DMS79 treated with DMSO at 0.1 percent for 48 hours (cell line): ENCODE measurements around the gene CFAP46.
"Not testable (repeated sequence)": the region's sequence is repeated elsewhere in the genome, so short reads cannot be mapped to it uniquely, and the experiment has no call there.

Source experiments
- DNase-seq: peaks from one replicate; lab custom pipeline; 2025; lab: John Stamatoyannopoulos, UW

CFAP46 gene

GRCh38 chr10:132962623-132963429 is 20.5 kb upstream of the CFAP46 start:
- DNase-seq, result no peak

- peak; percentile 64 for DNase-seq
Measured at GRCh38 chr10:132961787-132962622, 19.6 kb upstream of the CFAP46 start.

GRCh38 chr10:132961420-132961786 is 19.0 kb upstream of the CFAP46 start:
- no peak for DNase-seq

DNA sequence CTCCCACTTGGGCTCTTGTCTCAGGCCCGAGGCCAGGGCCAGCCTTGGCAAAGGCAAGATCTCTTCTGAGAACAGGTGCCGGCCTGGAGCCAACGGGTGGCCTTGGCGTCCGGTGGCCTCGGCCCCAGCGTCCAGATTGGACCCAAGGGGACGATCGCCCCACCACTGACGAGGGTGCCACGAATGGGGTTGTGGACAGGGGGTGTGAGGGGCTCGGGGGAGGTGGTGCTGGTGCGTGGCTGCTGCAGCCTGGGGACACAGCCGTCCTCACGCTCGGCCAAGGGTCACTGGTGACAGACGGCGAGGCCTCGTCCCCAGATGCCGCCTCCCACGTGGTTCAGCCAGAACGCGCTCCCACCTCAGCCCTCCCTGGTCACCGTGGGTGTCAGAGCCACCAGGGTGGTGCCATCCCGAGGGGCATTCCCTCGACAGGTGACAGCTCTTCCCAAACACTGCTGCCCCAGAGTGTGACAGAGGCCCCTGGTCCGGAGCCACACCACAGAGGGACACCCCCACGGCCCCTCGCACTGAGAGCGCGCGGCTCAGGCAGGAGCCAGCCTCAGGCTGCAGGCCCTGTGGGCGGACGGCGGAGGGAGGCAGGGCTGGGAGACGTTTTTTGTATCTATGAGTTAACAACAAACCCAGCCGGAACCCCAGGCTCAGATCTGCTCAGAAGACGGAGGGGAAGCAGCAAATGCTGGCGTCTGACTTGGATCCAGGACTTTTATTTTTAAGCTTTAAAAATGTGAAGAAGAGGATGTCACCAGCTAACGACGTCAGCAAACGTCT is 18.5 kb upstream of the CFAP46 start:
- no peak for DNase-seq

DNA sequence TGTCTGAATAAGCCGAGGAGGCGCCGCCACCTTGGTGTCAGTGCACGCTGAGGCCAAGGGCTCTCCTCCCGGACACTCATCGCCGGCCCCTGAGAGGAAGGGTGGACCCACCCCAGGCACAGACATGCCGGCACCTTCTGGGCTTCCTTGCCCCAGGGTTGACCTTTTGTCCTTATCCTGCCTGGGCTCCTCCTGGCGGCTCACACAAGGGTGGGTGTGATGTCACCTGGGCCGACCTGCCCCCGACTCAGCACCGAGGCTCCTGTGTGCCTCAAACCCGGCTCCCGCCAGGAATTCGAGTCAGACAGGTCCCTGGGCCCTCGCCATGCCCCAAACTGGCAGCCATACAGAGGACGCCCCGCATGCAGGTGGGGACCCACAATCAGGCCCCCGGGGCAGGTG is 17.7 kb upstream of the CFAP46 start:
- DNase-seq, result no peak

DNA sequence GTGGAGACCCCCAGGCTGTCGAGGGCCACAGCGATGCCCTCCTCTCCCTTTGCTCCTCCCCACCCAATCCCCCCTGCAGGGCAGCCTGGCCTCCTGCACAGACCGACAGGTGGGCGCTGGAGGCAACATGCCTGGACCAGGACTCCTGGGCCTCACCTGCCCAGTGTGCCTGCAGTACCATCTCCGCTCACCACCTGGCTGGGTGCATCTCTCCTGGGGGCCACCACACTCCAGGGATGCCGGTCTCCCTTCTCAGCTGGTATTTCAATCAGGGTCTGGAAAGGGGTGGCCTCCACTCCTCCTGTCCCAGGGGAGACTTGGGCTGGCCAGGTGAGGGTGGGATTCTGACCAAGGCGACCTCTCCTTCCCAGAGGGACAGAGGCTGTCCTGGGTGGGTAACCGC is 17.2 kb upstream of the CFAP46 start:
- DNase-seq, result no peak

- no peak for DNase-seq
Measured at GRCh38 chr10:132958883-132959558, 16.7 kb upstream of the CFAP46 start.

- DNase-seq, result no peak
Measured at GRCh38 chr10:132957981-132958882, 15.9 kb upstream of the CFAP46 start.

DNA sequence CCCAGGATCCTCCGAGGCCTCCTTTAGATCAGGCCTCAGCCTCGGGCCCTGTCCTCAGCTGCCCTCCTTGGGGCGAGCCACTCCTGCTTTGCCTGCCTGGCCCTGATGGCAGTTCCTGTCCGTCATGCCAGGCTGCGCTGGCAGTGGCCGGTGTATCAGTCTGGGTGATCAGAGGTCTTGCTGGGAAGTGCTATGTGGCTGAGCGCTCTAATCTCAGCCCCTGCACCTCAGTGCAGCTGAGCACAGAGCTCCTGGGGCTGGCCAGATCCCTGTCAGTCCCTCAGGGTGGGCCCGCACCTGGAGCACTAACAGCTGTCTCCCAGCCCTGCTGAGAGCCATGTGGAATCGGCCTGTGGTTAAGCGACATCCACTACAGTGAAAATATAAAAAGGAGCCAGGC is 14.8 kb upstream of the CFAP46 start:
- no peak for DNase-seq

DNA sequence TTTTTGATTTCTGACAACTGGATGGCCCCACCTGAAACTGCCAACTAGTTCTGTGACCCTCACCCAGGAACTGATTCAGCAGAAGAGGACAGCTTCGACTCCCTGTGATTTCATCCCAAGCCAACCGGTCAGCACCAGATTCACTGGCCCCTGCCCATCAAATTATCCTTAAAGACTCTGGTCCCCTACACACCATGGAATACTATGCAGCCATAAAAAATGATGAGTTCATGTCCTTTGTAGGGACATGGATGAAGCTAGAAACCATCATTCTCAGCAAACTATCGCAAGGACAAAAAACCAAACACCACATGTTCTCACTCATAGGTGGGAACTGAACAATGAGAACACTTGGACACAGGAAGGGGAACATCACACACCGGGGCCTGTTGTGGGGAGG is 13.9 kb upstream of the CFAP46 start:
- DNase-seq, result not testable (repeated sequence)

DNA sequence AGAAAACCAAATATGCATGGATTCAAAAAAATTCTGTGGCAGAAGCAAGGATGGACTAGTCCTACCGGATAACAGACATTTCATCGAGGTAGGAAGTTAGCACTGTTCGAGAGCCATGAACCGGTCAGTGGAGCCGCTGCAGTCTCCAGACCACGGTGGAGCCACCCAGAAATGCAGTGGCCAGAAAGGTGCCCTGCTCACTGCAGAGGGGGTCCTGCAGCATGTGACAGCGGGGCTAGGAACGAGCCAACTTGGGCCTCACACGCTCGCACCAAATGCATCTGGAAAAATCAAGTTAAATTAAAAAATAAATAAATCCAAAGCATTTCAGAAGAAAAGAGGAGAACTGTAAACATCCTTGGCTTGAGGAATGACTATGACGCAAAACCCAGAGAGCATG is 13.1 kb upstream of the CFAP46 start:
- DNase-seq, result no peak

DNA sequence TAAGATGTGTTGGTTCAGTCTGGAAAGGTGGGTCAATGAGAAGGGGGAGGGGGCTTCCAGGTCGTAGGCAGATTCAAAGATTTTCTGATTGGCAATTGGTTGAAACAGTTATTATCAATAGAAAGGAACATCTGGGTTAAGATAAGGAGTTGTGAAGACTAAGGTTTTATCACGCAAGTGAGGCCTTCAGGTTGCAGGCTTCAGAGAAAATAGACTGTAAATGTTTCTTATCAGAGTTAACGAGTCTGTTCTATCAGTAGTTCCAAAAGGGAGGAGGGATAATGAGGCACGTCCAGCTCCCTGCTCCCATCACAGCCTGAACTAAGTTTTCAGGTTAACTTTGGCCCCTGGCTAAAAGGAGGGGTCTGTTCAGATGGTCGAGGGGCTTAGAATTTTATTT is 11.1 kb upstream of the CFAP46 start:
- no peak for DNase-seq

GRCh38 chr10:132951926-132952325 is 9.6 kb upstream of the CFAP46 start:
- no peak for DNase-seq

DNA sequence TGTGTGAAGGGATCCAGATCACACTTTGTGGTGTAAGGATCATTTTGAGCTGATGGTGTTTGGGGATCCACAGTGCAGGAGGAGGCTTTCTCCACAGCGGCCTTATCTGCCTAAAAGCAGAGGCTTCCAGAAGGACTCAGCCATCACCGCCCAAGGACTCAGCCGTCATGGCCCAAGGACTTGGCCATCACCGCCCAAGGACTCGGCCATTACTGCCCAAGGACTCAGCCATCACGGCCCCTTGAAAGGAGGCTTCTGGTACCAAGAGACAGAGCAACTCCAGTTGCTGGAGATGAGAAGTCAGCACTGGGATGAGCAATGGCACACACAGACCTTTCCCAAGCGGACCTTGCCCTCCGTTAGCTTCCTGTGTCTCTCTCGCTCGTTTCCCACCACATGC is 6.0 kb upstream of the CFAP46 start:
- DNase-seq, result no peak

- DNase-seq, result no peak
Measured at GRCh38 chr10:132947843-132948242, 5.5 kb upstream of the CFAP46 start.

GRCh38 chr10:132946806-132947546 is 4.6 kb upstream of the CFAP46 start:
- no peak for DNase-seq

GRCh38 chr10:132946311-132946710 is 3.9 kb upstream of the CFAP46 start:
- no peak for DNase-seq

DNA sequence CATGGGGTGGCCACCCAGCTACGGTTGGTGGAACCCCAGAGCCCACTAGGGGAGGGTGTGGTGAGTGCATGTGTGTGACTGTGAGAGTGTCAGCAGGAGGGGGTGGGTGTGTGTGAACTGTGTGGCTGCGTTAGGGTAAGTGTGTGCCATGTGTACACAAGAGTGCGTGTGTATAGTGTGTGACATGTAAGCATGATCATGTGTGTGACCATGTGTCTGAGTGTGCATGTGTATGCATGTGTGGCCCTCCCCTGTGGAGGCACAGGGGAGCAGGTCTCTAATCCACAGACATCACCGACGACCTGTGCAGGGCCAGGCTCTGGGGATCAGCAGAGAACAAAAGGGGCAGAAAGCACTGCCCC is 3.5 kb upstream of the CFAP46 start:
- DNase-seq, result no peak

DNA sequence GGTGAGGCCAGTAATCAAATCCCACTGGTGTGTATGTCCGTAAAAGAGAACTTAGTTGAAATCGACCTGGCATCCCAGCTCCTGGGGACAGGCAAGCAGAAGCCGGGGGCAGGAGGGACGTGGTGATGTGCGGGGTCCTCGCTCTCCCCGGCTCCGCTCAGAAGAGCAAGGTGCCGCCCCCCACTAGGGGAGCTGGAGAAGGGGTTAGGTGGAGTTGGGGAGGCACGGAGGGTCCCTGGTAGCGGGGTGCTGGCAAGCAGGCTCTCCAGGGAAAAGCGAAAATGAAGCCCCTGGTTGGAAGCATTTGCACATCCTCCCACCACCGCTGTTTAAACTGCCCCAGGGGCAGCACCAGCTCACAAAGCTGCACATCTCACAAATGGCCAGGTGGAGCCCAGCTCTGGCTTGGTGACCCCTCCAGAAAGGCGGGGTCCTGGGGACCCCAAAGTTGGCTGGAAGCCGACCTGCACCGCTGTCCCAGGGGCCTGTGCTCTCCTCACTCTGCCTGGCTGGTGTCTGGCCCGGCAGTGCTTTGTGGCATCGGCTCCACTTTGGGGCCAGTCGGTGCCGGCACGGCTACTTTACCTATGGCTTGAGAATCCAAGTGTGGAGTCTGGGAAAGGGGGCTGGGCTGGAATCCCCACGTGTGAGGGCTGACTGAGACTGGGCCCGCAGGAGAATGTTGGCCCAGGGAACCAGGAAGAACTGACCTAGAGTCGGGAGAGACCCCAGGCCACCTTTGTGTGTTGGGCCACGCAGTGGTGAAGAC is 2.9 kb upstream of the CFAP46 start:
- no peak for DNase-seq

- no peak for DNase-seq
Measured at GRCh38 chr10:132944510-132944909, 2.1 kb upstream of the CFAP46 start.
